Skeletal muscle tissue (tissue), 4 donors: ENCODE measurements around the gene REG3G. TPM values are rescaled to one million over a fixed set of nuclear protein-coding genes. Genes with fewer than 3 reads are reported as not detected.
"Not testable (repeated sequence)": the region's sequence is repeated elsewhere in the genome, so short reads cannot be mapped to it uniquely, and the experiment has no call there.

ENCODE experiments used
- H3K27ac ChIP-seq: one replicate; pipeline ENCODE4 v1.7.0; 2013; ENCODE audit warnings: mild to moderate bottlenecking, low read depth, low read length, inconsistent platforms
- H3K27me3 ChIP-seq, 3 donors: one replicate each; pipeline ENCODE4 v1.7.0; 2013; ENCODE audit warnings: low read length in 3 of 3; ENCODE audit not compliant: control insufficient read depth in 3 of 3, insufficient read depth in 3 of 3
- H3K36me3 ChIP-seq, 3 donors: one replicate each; pipeline ENCODE4 v1.7.0; 2013; ENCODE audit warnings: low read length in 3 of 3; ENCODE audit not compliant: control insufficient read depth in 3 of 3, insufficient read depth in 3 of 3
- H3K4me1 ChIP-seq, 3 donors: one replicate each; pipeline ENCODE4 v1.7.0; 2013; ENCODE audit warnings: low read length in 3 of 3, mild to moderate bottlenecking in 3 of 3; ENCODE audit not compliant: control insufficient read depth in 3 of 3, insufficient read depth in 3 of 3
- H3K4me3 ChIP-seq, 3 donors: one replicate each; pipeline ENCODE4 v1.7.0; 2013; ENCODE audit warnings: low read length in 3 of 3
- H3K9ac ChIP-seq, 3 donors: one replicate each; pipeline ENCODE4 v1.7.0; 2013; ENCODE audit warnings: low read length in 3 of 3, mild to moderate bottlenecking in 3 of 3, moderate library complexity in 2 of 3, low read depth in 1 of 3
- H3K9me3 ChIP-seq, 3 donors: one replicate each; pipeline ENCODE4 v1.7.0; 2013; ENCODE audit warnings: low read length in 3 of 3; ENCODE audit not compliant: control insufficient read depth in 3 of 3
- total RNA-seq: library from RNA; depleted of rRNA; stranded (reverse); fragments of >200 nt; gene quantifications from one replicate; pipeline ENCODE4 v1.2.3, GENCODE V29; 2014
- donor health status: Osteomylitis.

The REG3G gene
- total RNA-seq, 1 donor from 2014 or later = not detected

DNA sequence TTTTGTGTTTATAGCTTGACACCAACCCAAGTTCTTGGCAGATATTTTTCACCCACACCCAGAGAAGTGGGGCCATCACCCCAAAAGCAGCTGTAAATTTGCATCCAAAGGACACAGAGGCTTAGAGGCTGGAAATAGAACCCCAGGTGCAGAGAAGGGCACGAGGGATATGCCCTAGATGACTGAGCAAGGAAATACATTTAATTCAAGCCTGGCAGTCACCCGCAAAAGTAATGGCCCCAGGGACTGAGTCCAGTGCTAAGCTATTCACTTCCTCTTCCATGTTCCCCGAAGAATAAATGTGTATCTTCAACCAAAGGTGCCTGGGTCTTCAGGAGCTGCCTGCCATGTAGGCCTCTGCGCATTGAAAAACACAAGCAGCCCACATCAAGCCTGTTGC lies 14.0 kb upstream of the REG3G start:
- no peaks in the 10 kb centered on the region for H3K4me1 ChIP-seq
- no peaks in the 10 kb centered on the region for H3K27me3 ChIP-seq
- no peak overlapping the region for H3K4me3 ChIP-seq
- H3K27ac ChIP-seq = no peak overlapping the region
- H3K36me3 ChIP-seq = no peaks in the 10 kb centered on the region
- no peak overlapping the region for H3K9ac ChIP-seq
- no peaks in the 10 kb centered on the region for H3K9me3 ChIP-seq

DNA sequence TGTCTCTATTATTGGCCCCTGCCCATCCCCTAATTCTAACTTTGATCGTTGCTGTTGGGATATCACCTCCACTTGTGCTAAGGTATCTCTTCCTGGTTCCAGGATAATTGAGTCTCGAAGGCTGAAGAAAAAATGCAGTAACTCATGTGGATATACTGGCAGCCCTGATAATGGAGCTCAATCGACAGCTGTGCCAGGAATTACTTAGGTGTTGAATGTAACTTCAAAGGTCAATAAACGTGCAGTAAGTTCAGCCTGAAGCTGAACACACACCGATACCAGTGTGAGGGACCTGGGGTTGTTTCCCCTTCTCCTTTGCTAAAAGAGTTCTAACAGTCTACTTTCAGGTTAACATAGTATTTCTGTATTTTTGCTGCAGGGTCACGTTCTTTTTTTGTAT lies 11.9 kb upstream of the REG3G start:
- no peaks in the 10 kb centered on the region for H3K27me3 ChIP-seq
- H3K4me3 ChIP-seq = no peak overlapping the region
- H3K27ac ChIP-seq = no peak overlapping the region
- no peaks in the 10 kb centered on the region for H3K9me3 ChIP-seq
- H3K4me1 ChIP-seq = no peaks in the 10 kb centered on the region
- H3K36me3 ChIP-seq = no peaks in the 10 kb centered on the region
- no peak overlapping the region for H3K9ac ChIP-seq

DNA sequence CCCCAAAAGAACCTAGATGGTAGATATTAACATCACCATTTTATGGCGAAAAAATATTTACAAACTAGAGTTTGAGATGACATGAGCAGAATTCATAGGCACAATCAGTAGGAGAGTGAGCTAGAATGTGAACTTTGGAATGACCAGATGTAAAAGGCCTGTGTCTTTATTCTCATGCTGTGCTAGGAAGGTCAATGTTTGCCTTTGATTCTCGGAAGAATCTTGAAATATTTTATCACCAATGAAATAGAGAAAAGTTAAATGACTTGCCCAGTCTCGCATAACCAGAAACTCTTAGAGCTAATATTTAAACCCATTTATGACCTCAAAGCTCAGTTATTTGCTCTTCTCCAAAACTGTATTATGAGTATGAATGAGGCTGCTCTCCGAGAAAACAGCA lies 9.2 kb upstream of the REG3G start:
- no peaks in the 10 kb centered on the region for H3K9me3 ChIP-seq
- no peak overlapping the region for H3K4me3 ChIP-seq
- no peak overlapping the region for H3K9ac ChIP-seq
- H3K4me1 ChIP-seq = no peaks in the 10 kb centered on the region
- H3K27ac ChIP-seq = no peak overlapping the region
- H3K27me3 ChIP-seq = no peaks in the 10 kb centered on the region
- H3K36me3 ChIP-seq = no peaks in the 10 kb centered on the region

DNA sequence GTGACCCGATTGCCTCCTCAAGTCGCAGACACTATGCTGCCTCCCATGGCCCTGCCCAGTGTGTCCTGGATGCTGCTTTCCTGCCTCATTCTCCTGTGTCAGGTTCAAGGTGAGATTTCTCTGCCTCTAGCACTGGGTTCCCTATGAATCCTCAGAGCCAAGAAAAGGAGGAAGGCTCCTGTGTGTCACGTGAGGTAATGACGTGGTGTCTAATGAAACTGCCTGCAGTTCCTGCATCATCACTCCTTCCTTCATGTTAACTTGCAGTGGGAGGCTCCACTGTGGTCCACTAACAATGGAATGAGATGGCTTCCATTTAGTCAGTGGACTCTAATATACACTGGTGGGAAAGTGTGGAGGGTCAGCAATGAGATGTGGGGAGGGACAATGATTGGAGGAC lies 559 bp downstream of the REG3G start:
- Histone ChIP-seq H3K27me3 (no peaks in the 10 kb centered on the region), H3K4me1 (no peaks in the 10 kb centered on the region), H3K9me3 (no peaks in the 10 kb centered on the region), H3K9ac (no peak overlapping the region), H3K27ac (no peak overlapping the region), H3K36me3 (no peaks in the 10 kb centered on the region), H3K4me3 (no peak overlapping the region)

DNA sequence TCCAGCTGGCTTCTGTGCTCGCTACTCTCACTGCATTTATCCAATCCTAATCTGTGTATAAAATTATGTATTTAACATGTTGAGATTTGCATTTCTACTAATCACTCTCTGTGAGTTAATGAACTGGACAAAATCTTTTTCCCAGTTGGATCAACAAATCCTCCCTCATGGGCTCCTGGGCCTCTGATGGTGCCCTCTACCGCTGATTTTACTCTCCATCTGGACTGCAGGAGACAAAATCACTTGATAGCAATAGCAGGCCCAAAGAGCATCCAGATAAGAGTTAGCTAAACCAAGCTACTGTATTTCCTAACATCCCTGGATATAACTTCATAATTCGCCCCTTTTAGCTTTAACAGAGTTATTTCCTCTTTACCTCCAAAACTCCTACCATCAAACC lies 14.4 kb downstream of the REG3G start:
- no peaks in the 10 kb centered on the region for H3K36me3 ChIP-seq
- H3K27ac ChIP-seq = no peak overlapping the region
- H3K4me1 ChIP-seq = no peaks in the 10 kb centered on the region
- H3K9ac ChIP-seq = no peak overlapping the region
- no peaks in the 10 kb centered on the region for H3K9me3 ChIP-seq
- H3K27me3 ChIP-seq = no peaks in the 10 kb centered on the region
- no peak overlapping the region for H3K4me3 ChIP-seq

DNA sequence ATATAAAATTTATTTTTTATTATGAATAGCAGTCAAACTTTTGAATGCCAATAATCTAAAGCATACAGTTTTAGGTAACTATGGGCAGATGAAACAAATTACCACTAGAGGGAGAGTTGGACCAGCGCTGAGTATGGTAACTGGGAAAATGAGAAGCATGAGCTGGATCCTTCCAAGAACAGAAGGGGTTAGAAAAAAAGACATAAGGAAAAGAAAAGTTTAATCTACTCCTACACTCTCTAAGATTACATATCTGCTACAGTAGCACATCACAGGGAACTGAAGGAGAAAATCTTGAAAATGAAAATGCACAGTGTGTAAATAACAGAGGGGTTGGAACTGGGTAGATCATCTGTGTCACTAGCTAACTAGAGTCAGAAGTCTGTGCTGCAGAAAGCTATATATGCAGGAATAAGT lies 15.5 kb downstream of the REG3G start:
- H3K27me3 ChIP-seq = no peaks in the 10 kb centered on the region
- no peak overlapping the region for H3K9ac ChIP-seq
- no peaks in the 10 kb centered on the region for H3K9me3 ChIP-seq

DNA sequence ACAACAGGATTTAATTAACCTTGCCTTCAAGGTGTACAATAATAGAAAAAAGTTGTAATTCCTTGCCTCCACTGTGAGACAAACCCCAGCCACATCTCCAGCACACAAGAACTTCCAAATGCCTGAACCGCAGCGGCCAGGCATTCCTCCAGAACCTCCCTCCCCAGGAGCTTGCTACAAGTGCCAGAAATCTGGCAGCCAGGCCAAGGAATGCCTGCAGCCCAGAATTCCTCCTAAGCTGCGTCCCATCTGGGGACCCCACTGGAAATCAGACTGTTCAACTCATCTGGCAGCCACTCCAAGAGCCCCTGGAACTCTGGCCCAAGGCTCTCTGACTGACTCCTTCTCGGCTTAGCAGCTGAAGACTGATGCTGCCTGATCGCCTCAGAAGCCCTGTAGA lies 28.0 kb downstream of the REG3G start:
- not testable (repeated sequence) for H3K9me3 ChIP-seq, H3K27me3 ChIP-seq, H3K4me3 ChIP-seq

More for the DNA sequence above, 15.5 kb downstream of the REG3G start:
- Histone ChIP-seq H3K27ac (no peak overlapping the region), H3K36me3 (no peaks in the 10 kb centered on the region), H3K4me3 (no peak overlapping the region), H3K4me1 (no peaks in the 10 kb centered on the region)

DNA sequence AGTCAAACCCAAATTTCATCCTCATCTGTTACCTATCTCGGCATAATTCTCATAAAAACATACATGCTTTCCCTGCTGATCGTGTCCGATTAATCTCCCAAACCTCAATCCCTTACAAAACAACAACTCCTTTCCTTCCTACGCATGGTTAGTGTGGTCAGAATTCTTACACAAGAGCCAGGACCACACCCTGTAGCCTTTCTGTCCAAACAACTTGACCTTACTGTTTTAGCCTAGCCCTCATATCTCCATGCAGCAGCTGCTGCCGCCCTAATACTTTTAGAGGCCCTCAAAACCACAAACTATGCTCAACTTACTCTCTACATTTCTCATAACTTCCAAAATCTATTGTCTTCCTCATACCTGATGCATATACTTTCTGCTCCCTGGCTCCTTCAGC lies 29.3 kb downstream of the REG3G start:
- not testable (repeated sequence) for H3K4me3 ChIP-seq, H3K9ac ChIP-seq, H3K27me3 ChIP-seq, H3K4me1 ChIP-seq, H3K9me3 ChIP-seq, H3K27ac ChIP-seq, H3K36me3 ChIP-seq

More for the DNA sequence above, 28.0 kb downstream of the REG3G start:
- H3K9ac ChIP-seq, H3K4me1 ChIP-seq, H3K27ac ChIP-seq, H3K36me3 ChIP-seq: not testable (repeated sequence)

DNA sequence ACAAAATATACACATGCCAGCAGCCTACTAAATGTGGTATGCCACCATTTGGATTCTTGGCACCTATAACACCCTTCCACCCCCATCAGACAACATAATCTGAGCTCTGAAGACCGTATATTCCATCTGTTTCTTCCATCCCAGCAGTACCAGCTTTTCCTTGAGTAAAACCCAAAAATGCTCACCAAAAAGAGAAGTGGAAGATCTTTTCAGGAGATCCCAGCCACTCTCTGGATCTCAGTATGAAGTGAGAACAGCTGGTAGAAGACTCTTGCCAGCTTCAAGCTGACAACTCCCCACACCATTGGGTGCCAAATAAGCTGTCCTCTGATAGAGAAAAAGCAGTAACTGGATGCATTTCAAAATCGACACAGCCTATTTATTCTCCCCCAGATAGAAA lies 39.7 kb downstream of the REG3G start:
- H3K27me3 ChIP-seq = no peaks in the 10 kb centered on the region

DNA sequence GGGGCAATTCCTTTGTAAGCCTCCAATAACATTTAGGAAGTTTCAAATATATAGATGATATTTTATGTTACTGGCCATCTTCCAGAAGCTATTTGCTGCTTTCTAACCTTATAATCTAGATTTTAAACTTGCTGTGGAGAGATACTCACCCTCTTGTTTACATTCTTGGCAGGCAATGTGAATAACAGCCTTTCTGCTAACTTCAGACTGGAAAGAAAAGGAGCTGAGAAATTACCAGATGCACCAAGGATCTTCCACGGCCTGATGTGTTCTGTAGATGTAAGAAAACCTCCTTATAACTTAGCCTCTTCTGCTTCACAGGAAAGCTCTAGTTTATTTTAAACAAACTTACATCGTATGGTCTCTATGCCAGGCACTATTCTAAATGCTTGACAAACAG lies 45.6 kb downstream of the REG3G start:
- H3K27me3 ChIP-seq = no peaks in the 10 kb centered on the region
- H3K9me3 ChIP-seq = no peaks in the 10 kb centered on the region
- no peaks in the 10 kb centered on the region for H3K36me3 ChIP-seq
- H3K4me3 ChIP-seq = no peak overlapping the region
- no peak overlapping the region for H3K27ac ChIP-seq
- no peak overlapping the region for H3K9ac ChIP-seq
- no peaks in the 10 kb centered on the region for H3K4me1 ChIP-seq

More for the DNA sequence above, 39.7 kb downstream of the REG3G start:
- no peak overlapping the region for H3K4me3 ChIP-seq
- H3K9me3 ChIP-seq = no peaks in the 10 kb centered on the region
- H3K4me1 ChIP-seq = no peaks in the 10 kb centered on the region
- no peaks in the 10 kb centered on the region for H3K36me3 ChIP-seq
- no peak overlapping the region for H3K27ac ChIP-seq
- no peak overlapping the region for H3K9ac ChIP-seq
